Aorta (tissue), 5 donors: ENCODE data around the gene GMEB2. TPM values are rescaled to one million over a fixed set of nuclear protein-coding genes. Genes with fewer than 3 reads are reported as not detected.

ENCODE experiments used
- ATAC-seq: fragments of 200-7000 bp; cut with Tn5 transposase; one replicate; pipeline ENCODE4 v1.9.1; 2022; ENCODE audit warnings: moderate library complexity; ENCODE audit not compliant: low FRiP score
- DNase-seq, 2 donors: peaks; one replicate each; pipeline ENCODE4 v3.0.0-alpha.2; 2020
- H3K27ac ChIP-seq, 2 donors: one replicate each; pipeline ENCODE4 v1.5.1; 2013; ENCODE audit warnings: low read length in 2 of 2, mild to moderate bottlenecking in 2 of 2, moderate library complexity in 2 of 2, control low read depth in 1 of 2, inconsistent platforms in 1 of 2, low read depth in 1 of 2
- H3K27me3 ChIP-seq, 2 donors: one replicate each; pipeline ENCODE4 v1.6.1; 2013; ENCODE audit warnings: control low read depth in 1 of 2, low read length in 1 of 2, mild to moderate bottlenecking in 1 of 2, moderate library complexity in 1 of 2; ENCODE audit not compliant: insufficient read depth in 2 of 2, control insufficient read depth in 1 of 2
- H3K36me3 ChIP-seq, 2 donors: one replicate each; pipeline ENCODE4 v1.6.1; 2013; ENCODE audit warnings: control low read depth in 1 of 2, low read length in 1 of 2, mild to moderate bottlenecking in 1 of 2; ENCODE audit not compliant: insufficient read depth in 2 of 2, control insufficient read depth in 1 of 2
- H3K4me1 ChIP-seq, 2 donors: one replicate each; pipeline ENCODE4 v1.6.1; 2013; ENCODE audit warnings: low read length in 2 of 2, control low read depth in 1 of 2, mild to moderate bottlenecking in 1 of 2, moderate library complexity in 1 of 2; ENCODE audit not compliant: insufficient read depth in 2 of 2, control insufficient read depth in 1 of 2
- H3K4me3 ChIP-seq, 2 donors: one replicate each; pipeline ENCODE4 v1.5.1; 2013; ENCODE audit warnings: low read length in 2 of 2, control low read depth in 1 of 2, mild to moderate bottlenecking in 1 of 2
- H3K9me3 ChIP-seq: one replicate; pipeline ENCODE4 v1.6.1; 2013; ENCODE audit warnings: mild to moderate bottlenecking, low read length; ENCODE audit not compliant: control insufficient read depth
- WGBS, 2 donors: extraction: QIAGEN DNeasy Blood & Tissue Kit; methylation state at CpG; one replicate each; pipeline ENCODE4 v1.1.7; 2013; 5-methylcytosine and 5-hydroxymethylcytosine counted together
- intact Hi-C, 2 donors: fragments of 100-400 bp; cut with DNase I; formaldehyde crosslinking; loops; one replicate each; pipeline versions ENCODE4 v1.14.2 to v1.15.0; 2022
- polyA plus RNA-seq, 2 donors: library from polyadenylated mRNA; stranded (reverse); fragments of 200-250 nt; gene quantifications; one replicate each; pipeline ENCODE4 v1.2.3, GENCODE V29; 2013
- total RNA-seq, 2 donors: library from RNA; stranded (reverse); fragmentation: NEBNext Ultra II Directional; extraction: Animal tissue kit (Norgen Biotek cat#: 25700); gene quantifications; one replicate each; pipeline ENCODE4 v1.2.1, GENCODE V29; 2021
- donor health status: healthy with polysubstance abuse.
- donor health status: Bipolar disorder and iron deficiency.
- donor health status: DM: no; HTN: no; CAD: no.
- donor health status: DM: no; HTN: no; CAD: no.
- donor health status: DM: yes; HTN: yes; CAD: no.

Gene GMEB2
- total and polyA plus RNA-seq, 4 donors = 3.9 to 10.3 (median 9.9) TPM

DNA sequence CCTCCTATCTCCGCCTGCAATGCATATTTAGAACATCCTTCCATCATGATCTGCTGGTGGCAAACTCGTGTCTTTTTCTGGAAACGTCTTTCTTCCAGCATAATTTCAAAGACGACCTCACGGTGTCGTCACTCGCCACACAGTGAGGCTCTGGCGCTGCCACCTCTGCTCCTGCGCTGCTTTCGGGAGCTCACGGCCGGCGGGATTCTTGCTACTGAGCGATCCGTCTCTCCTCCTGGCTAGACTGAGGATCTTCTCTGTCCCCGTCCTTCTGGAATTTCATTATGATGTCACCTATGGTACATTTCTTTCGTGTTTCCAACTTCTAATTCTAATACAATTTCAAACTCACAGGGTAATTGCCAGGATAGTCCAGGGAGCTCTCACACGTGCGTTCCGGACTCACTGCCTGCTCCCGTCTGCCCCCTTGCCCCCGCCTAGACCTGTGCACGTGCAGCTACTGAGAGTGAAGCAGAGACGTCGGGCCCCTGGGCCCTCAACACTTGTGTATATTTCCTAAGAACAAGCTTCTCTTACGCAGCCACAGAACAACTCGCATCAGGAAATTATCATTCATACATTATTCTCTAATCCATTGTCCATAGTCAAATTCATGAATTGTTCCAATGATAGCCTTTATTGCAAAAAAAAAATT is 27.4 kb downstream of the GMEB2 start:
- Histone ChIP-seq H3K9me3 (no peaks in the 10 kb centered on the region), H3K4me1 (no peaks in the 10 kb centered on the region), H3K36me3 (peaks cover 0 to 13% of the 10 kb centered on the region in 2 donors), H3K27me3 (no peaks in the 10 kb centered on the region), H3K27ac (no peak overlapping the region), H3K4me3 (no peak overlapping the region)
- ATAC-seq = no peak
- intact Hi-C loops = no loop called here
- DNase-seq = no peak
- 92 to 93% methylated on average over 27 of the region's 27 CpGs for WGBS, 2 donors

DNA sequence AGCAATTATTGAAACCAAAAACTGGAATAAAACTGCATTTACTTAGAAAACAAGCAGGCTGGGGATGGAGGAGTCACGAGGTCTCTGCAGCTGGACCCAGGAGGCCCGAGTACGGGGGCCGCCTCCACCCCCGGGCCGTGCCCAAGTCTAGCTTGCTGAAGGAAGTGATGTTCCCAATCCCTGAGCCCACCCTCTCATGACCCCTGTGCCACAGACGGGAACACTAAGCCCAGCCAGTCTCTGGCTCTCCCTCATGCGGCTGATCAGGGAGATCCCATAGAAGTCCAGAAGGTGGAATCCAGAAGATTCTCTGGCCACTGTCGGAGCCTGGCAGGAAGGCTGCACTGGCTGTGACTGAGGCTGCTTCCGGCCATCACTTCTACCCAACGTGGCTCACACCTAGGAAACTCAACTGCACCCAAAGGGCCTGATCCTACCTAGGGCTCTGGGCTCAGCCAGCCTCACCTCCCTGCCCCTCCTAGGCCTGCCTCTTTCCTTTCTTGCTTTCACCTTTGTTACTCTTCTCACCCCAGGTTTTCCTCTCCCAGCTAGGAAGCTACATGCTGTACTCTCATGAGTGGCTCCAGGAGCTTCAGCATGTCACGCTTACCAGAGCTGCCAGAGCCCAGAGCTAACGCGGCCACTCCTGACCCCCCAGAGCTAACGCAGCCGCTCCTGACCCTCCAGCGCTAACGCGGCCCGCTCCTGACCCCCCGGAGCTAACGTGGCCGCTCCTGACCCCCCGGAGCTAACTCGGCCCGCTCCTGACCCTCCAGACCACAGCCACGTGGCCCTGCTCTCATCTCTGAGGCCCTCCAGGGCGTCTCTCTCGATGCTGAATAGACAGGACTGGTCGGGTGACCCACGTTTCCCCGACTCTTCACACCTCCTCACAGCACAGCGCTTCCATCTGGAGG is 28.2 kb downstream of the GMEB2 start:
- ATAC-seq (no peak), DNase-seq (no peak)
- no peaks in the 10 kb centered on the region for H3K4me1 ChIP-seq
- no peaks in the 10 kb centered on the region for H3K9me3 ChIP-seq
- WGBS, 2 donors = 89 to 91% methylated on average over 33 of the region's 33 CpGs
- no peaks in the 10 kb centered on the region for H3K27me3 ChIP-seq
- H3K27ac ChIP-seq = no peak overlapping the region
- peaks cover 0 to 13% of the 10 kb centered on the region in 2 donors for H3K36me3 ChIP-seq
- H3K4me3 ChIP-seq = no peak overlapping the region
- intact Hi-C loops = no loop called here

DNA sequence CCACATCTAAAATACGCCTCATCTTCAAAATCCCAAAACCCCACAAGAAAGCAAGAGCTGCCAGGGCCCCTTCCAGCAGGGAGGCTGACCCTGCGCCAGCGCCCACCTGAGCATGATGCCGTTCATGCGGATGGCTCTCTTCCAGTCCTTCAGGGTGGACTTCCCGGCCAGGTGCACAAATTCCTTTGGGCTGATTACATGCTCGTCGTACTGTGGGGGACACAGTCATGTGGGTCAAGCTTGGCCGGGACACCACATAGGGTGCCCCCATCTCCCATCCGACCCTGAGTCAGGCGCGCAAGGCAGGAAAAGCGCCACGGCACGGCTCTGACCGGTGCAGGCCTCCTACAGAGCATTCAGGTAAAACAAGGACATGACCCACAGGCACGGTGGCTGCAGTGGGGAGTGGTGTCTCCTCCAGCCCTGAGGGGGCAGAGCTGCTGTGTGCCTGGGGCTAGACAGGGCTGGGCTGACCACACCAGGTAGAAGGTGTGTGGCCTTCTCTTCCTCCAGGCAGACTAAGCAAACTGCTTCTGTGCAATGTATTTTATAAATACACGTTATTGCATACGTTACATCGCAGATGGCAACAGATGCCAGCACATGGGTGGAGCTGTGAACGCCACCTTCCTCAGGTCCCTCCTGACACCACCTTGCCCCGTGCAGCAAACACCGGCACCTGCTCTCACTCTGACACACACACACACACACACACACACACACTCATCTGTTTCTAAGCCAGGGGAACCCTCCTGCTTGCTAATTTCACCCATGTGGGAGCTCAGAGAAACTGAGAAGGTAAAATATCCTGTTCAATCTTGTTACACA is 29.0 kb downstream of the GMEB2 start:
- WGBS, 2 donors = 86 to 90% methylated on average over 23 of the region's 23 CpGs
- Histone ChIP-seq H3K27me3 (no peaks in the 10 kb centered on the region), H3K27ac (no peak overlapping the region), H3K4me3 (no peak overlapping the region), H3K9me3 (no peaks in the 10 kb centered on the region), H3K36me3 (peaks cover 0 to 13% of the 10 kb centered on the region in 2 donors), H3K4me1 (no peaks in the 10 kb centered on the region)
- no peak for ATAC-seq
- peak in 1 of 2 donors; percentile 27 for DNase-seq
- intact Hi-C loops = no loop called here

DNA sequence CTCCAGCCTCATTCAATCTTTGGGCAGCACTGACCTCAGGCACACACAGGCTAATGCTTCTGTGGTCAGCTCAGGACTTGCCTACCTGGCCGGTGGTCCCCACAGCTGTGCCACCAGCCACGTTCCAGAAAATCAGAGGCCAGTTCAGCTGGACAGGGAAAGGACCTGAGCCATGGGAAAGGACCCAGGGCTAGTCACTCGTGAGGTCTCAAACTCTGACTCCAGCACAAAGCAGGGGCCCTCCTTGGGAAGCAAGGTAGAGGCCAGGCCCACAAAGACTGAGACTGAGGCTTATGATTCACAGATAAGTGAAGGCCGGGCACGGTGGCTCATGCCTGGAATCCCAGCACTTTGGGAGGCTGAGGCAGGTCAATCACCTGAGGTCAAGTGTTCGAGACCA is 30.5 kb downstream of the GMEB2 start:
- H3K27ac ChIP-seq = no peak overlapping the region
- peaks cover 0 to 5% of the 10 kb centered on the region in 2 donors for H3K36me3 ChIP-seq
- H3K27me3 ChIP-seq = no peaks in the 10 kb centered on the region
- DNase-seq (peak in 1 of 2 donors; percentile 31), ATAC-seq (no peak)
- WGBS, 2 donors = 81 to 91% methylated on average over 6 of the region's 6 CpGs
- no peak overlapping the region for H3K4me3 ChIP-seq
- H3K4me1 ChIP-seq = no peaks in the 10 kb centered on the region
- H3K9me3 ChIP-seq = no peaks in the 10 kb centered on the region
- intact Hi-C loops = no loop called here

DNA sequence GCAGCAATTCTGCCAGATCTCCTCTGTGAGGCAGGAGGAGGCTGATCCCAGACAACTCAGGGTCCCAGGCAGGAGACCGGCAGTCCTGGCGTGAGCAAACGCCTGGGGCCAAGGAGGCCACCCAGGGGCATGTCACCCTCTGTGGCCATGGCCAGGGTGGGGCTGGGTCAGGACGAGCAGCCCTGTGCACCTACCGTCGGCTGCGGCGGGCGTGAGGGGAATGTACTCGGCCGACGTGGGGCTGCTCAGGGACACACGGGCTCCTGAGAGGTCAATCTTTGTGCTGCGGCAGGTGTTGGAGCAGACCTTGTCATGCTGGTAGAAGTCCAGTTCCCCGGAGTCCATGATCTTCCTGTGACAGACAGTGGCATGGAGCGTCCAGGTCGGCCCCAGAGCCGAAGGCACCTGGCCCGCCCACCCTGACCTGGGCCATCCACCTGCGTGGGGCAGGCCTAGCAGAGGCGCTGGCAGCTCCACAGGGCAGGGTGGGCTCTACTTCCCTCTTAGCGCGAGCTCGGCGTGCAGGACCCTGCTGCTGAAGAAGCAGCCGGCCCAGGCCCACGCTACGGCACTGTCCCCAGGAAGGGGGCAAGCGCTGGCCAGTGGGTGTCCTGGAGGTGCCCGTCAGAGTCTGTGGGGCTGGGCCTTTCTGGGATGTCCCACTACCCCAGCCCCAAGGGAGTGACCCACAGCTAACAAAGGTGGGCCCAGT is 31.3 kb downstream of the GMEB2 start:
- intact Hi-C loops = no loop called here
- ATAC-seq (peak; percentile 9), DNase-seq (peak; percentile 38 to 70)
- Histone ChIP-seq H3K27me3 (no peaks in the 10 kb centered on the region), H3K9me3 (no peaks in the 10 kb centered on the region), H3K4me1 (no peaks in the 10 kb centered on the region), H3K36me3 (peaks cover 0 to 8% of the 10 kb centered on the region in 2 donors), H3K4me3 (no peak overlapping the region), H3K27ac (no peak overlapping the region)
- 92 to 96% methylated on average over 29 to 30 of the region's 30 CpGs for WGBS, 2 donors

DNA sequence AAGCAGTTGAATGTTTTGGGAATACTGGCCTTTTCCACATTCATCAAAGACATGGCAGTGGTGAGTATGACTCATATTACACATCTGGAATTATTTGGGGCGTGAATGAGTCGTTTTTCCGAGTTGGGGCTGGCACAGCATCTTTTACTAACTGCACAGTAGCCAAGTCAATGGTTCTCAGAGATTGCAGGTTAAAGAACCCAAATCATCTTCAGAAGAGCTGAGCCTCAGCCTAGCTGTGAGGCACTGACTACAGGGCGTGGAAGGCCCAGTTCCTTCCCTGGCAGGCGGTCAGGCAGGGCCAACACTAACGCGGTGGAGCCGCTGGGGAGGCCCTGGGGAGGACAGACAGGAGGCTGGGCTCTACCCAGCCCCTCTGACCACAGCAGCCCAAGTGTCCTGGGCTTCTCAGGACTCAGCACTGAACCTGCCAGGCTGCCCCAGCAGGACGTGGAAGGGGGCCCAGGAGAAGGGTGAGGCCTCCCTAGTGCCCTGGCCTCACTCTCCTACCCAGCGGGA is 32.8 kb downstream of the GMEB2 start:
- Histone ChIP-seq H3K4me1 (no peaks in the 10 kb centered on the region), H3K27me3 (no peaks in the 10 kb centered on the region), H3K4me3 (no peak overlapping the region), H3K27ac (no peak overlapping the region), H3K9me3 (no peaks in the 10 kb centered on the region), H3K36me3 (peaks cover 0 to 14% of the 10 kb centered on the region in 2 donors)
- peak in 1 of 2 donors; percentile 72 for DNase-seq
- ATAC-seq = no peak
- WGBS, 2 donors = 47 to 61% methylated on average over 10 of the region's 10 CpGs
- intact Hi-C loops = no loop called here

DNA sequence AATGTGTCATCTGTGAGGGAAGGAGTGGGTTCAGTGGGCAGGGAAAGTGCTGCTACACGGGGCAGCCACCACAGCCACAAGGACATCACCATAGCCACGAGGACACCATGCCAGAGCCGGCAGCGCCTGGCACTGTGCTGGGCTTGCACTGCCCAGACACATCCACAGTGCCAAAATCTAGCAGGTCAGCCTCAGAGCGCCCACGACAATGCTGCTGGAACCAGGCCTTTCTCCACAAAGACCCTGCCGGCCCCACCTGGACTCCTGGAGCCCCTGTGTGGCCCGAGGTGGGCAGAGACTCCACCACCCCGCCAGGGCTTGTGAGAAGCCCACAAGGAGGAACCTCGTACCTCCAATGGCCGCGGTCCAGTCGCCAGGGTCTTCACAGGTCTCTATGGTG is 34.2 kb downstream of the GMEB2 start:
- ATAC-seq = no peak
- peak in 1 of 2 donors; percentile 64 for DNase-seq
- H3K9me3 ChIP-seq = no peaks in the 10 kb centered on the region
- H3K36me3 ChIP-seq = peaks cover 0 to 11% of the 10 kb centered on the region in 2 donors
- no peaks in the 10 kb centered on the region for H3K4me1 ChIP-seq
- intact Hi-C loops = no loop called here
- H3K4me3 ChIP-seq = no peak overlapping the region
- H3K27ac ChIP-seq = no peak overlapping the region
- WGBS, 2 donors = 89 to 92% methylated on average over 13 of the region's 13 CpGs
- H3K27me3 ChIP-seq = no peaks in the 10 kb centered on the region
